ENCODE data around the gene BCAS4.
"Not testable (repeated sequence)": the region's sequence is repeated elsewhere in the genome, so short reads cannot be mapped to it uniquely, and the experiment has no call there.

The BCAS4 gene

DNA sequence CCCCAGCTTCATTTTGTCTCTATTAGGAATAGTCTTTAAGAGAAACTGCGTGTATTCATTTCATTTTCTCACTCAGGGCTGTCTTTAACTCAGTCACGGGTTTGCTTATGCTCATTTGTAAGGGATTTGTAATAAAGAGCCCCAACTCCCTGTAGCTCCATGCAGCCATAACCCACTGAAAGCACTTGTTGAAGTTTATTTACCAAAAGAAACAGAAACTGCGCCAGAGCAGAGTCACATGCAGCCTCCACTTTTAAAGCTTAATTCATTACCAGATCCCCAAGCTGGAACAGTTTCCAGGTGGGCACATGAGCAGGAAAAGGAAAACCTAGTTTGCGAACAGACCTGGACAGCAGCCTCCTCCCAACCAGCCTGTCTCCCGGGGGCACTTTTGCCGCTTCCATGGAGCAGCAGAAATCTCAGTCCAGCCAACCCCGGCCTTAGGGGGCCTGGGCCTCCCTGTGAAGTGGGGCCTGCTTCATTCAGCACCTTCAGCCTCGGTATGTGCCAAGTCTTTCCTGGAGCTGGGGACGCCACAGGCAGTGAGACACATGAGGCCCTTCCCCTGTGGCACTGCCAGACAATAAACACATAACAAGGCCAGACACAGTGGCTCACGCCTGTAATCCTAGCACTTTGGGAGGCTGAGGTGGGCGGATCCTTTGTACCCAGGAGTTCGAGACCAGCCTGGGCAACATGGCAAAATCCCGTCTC is 4.5 kb downstream of the BCAS4 start:
- no peak for DNase-seq (ENCODE audit: low read depth)

DNA sequence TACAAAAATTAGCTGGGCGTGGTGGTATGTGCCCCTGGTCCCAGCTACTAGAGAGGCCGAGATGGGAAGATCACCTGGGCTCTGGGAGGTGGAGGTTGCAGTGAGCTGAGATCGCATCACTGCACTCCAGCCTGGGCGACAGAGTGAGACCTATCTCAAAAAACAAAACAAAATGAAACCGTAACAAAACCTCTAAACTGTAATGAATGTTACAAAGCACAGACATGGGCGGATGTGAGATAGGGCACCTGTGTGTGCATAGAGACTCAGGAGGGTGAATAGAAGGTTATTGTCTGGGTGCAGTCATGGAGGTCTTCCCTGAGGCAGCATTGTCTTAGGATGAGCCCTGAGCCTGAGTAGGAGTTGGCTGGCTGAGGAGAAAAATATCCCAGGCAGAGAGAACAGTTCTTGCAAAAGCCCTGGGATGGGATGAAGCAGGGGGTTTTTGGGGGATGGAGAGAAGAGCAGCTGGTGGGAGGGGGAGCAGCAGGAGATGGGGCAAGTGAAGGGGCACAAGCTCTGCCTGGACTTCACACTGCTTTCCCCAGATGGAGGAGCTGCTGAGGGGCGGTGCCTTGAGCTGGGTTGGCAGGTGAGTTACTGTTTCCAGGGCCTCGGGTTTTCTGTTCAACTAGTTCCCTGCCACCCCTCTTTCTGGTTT is 5.2 kb downstream of the BCAS4 start:
- DNase-seq (ENCODE audit: low read depth), result no peak

DNA sequence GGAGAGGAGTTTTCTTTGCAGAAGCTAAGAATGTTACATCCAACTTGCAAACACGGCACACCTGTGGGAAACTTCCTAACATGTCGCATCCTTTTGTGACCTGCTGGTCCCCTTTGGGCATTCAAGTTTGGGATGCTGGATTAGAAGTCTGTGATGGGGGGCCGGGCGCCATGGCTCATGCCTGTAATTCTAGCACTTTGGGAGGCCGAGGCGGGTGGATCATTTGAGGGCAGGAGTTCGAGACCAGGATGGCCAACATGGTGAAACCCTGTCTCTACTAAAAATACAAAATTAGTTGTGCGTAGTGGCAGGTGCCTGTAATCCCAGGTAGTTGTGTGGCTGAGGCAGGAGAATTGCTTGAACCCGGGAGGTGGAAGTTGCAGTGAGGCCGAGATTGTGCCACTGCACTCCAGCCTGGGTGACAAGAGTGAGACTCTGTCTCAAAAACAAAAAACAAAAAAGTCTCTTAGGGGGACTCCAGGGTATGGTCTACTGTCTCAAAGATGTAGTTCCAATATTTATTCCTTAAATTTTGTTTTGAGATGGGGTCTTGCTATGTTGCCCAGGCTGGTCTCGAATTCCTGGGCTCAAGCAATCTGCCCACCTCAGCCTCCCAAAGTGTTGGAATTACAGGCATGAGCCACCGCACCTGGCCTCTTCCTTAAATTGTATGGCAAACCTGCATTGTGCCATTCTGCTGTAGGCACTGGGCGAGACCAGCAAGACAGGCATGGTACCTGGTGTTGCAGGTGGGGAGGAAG is 6.3 kb downstream of the BCAS4 start:
- DNase-seq (ENCODE audit: low read depth), result not testable (repeated sequence)

- no peak for DNase-seq (ENCODE audit: low read depth)
Measured at GRCh38 chr20:50801747-50802125, 6.9 kb downstream of the BCAS4 start.

DNA sequence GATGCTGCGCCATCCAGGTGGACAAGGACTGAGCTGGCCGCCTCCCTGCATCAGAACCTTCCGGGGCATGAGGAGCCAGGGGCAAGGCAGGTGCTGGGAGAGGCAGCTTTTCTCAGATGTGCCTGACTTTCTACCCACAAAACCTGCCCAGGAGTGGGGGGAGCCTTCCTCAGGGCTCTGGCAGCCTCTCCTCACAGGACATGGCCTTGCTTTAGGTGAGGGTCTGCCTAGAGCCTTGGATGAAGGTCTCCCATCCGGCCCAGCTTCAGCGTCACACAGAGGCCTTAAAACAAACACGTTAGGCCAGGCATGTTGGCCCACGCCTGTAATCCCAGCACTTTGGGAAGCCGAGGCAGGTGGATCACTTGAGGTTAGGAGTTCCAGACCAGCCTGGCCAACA is 7.4 kb downstream of the BCAS4 start:
- no peak for DNase-seq (ENCODE audit: low read depth)

DNA sequence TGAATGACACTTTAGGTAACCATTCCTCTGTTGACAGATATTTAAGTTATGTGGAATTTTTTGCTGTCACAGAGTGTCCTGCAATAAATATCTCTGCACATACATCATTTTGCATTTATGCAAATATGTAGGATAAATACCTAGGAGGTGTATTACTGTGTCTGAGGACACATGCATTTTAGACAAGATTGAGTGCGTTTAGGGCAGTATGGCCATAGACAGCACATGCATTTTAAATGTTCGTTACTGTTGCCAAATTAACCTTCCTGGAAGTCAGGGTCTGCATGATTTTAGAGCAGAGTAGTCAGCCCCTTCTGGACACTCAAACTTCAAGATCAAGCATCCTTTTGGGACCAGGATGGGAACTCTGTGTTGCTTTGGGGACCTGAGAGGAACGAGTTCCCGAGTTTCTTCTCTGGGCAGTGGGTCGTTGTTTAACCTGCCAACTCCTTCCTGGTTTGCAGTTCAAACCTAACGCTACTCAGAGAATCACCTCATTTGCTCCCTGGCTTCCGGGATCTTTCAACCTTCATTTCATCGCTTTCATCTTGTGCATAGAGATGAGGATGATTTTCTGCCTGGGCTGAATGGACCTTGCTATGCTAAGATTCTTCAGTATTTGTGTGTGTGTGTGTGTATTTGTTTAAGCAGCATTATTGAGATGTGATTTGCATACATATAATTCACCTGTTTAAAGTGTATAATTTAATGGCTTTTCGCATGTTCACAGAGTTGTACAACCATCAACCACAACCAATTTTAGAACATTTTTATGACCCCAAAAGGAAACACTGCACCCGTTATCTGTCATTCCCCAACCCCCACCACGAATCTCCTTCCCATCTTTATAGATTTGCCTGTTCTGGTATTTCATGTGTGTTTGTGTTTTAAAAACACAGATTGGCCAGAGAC is 9.8 kb downstream of the BCAS4 start:
- DNase-seq (ENCODE audit: low read depth), result no peak

GRCh38 chr20:50805349-50805684 is 10.5 kb downstream of the BCAS4 start:
- DNase-seq (ENCODE audit: low read depth), result no peak

DNA sequence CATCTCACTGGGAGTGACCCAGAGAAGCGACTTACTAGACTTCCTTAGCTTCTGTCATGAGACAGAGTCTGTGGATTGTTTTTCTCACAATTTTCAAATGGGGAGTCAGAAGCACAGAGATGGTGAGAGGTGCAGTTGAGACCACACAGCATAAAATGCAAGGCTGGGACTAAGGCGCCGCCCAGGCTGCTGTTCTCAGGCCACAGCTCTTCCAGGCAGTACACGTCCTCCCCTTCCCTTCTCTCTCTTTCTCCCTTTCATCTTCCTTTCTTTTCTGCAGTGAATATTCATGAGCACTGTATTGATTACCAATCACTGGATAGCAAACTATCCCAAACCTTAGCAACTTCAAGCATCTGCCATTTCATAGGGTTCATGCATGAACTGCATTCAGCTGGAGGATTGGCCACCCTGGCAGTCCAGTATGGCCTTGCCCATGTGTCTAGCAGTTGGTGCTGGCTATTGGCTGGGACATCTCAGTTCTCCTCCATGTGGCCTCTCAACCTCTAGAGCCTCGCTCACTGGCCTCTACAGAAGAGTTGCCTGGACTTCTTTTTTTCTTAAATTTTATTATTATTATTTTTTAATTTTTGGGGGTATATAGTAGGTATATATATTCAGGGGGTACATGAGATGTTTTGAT is 11.4 kb downstream of the BCAS4 start:
- DNase-seq (ENCODE audit: low read depth), result no peak

DNA sequence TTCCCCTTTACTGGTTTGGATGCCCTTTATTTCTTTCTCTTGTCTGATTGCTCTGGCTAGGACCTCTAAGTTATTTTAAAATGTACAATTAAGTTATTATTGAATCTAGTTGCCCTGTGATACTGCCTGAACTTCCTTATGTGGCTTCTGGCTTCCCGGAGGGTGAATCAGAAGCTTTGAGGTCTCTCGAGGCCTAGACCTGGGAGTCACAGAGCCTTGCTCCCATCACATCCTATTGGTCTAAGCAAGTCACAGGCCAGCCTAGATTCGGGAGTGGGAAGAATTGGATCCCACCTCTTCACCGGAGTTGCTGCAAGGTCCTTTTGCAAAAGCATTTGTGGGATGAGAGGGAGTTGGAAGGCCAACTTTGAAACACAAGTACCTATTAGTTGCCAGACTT is 15.2 kb downstream of the BCAS4 start:
- no peak for DNase-seq (ENCODE audit: low read depth)

- DNase-seq (ENCODE audit: low read depth), result no peak
Measured at GRCh38 chr20:50810842-50811241, 16.0 kb downstream of the BCAS4 start.

DNA sequence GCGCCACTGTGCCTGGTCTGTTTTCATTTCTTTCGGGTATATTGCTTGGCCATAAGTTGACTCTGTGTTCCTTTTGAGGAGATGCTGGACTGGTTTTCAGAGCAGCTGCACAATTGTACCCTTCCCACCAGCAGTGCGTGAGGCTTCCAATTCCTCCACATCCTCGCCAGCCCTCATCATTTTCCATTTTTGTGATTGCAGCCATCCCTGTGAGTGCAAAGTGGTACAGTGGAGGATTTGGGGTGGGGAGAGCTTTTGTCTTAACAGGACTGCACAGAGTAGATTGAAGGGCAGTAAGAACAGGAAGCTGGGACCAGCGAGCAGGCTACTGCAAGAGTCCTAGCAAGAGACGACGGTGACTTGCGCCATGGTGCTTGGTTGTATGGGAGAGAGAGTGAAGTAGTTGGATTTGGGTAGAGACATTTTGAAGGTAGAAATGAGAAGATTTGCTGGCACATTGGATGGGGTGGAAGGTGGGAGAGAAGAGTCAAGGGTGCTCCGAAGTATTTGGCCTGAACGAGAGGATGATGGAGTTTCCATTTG is 18.3 kb downstream of the BCAS4 start:
- DNase-seq (ENCODE audit: low read depth), result no peak

GRCh38 chr20:50813801-50814200 is 18.9 kb downstream of the BCAS4 start:
- no peak for DNase-seq (ENCODE audit: low read depth)

- DNase-seq (ENCODE audit: low read depth), result no peak
Measured at GRCh38 chr20:50814438-50815161, 19.7 kb downstream of the BCAS4 start.

DNA sequence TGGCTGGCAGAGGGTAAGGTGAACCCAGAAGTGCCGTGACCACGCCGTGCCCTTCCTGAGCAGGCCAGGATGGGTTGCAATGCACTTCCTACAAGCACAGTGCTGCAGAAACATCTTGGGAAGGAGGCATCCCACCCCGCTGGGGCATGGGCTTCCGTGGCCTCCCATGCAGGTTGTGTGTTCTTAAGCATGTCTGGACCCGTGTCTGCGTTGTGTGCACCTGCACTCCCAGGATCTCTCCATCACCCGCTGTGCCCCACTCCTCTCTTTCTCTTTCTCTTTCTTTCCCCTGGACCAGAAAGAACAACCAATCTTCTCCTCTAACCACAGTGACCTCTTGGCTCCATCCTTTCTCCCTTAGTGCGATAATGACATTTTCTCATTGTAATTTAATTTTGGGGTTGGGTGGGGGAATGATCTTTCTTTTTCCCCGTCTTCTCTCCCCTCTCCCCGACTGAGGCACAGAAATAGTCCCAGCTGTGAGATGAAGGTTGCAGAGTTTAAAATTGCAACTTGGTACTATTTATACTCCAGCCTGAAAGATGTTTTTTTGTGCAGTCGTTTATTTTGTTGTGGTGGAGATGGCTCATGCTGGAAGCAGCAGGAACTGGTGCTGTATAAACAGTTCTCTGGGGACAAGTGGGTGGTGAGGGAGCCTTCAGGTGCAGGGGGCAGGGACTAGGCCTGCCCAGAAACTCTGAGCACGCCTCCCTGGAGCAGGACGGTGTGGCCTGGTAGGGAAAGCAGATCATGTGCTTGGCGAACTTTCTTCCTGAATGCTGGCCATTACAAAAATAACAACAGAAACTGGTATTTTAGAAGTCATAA is 20.5 kb downstream of the BCAS4 start:
- no peak for DNase-seq (ENCODE audit: low read depth)

- no peak for DNase-seq (ENCODE audit: low read depth)
Measured at GRCh38 chr20:50817776-50818172, 22.9 kb downstream of the BCAS4 start.

DNA sequence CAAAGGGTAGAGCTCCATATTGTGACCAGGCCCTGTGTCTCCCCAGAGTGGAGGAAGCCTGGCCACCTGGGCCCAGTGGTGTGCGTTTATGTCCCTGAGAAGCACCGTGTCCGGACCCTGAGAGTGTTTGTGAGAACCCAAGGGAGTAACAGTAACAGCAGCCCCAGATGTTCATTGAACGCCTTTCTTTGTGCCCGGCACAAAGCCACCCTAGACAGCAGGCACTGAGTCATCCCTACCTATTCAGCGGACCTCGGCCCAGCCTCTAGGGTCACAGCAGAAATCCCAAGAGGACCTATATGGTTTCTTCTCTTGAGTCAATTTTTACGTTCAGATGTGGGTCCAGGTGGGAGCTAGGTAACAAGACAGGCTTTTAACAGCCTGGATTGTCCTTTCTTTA is 24.5 kb downstream of the BCAS4 start:
- no peak for DNase-seq (ENCODE audit: low read depth)

DNA sequence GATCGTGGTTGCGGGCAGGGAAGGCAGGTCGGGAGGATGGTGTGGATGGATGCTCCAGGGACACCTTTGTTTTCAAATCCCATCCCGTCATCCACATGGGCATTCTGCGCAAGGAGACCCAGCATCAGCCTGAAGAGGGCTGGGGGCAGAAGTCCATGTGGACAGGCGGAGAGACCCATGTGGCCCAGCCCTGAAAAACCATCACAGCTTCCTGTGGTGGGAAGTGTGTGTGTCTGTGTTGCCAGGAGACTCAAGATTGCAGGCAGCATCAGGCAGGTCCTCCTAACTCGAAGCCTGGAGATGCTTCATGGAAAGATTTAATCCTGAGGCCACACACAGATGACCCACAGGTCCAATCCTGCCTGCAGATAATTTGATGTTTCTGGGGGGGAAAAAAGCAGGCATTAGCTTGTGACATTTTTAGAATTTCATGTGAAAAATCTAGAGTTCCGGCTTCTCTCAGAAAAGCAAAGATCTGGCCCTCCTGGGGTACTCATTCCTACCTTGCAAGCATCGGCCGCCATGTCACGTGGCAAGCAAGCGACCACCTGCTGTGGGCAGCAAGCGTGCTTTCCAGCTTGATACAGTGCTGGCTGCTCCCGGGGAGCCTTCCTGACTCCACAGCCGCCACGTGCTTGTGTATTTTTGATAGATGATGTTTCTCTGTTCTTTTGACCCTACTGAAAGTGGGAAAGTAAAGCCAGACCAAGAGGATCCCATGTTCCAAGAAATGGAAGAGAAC is 25.8 kb downstream of the BCAS4 start:
- DNase-seq (ENCODE audit: low read depth), result no peak

- DNase-seq (ENCODE audit: low read depth), result no peak
Measured at GRCh38 chr20:50821257-50821921, 26.5 kb downstream of the BCAS4 start.

GRCh38 chr20:50821994-50822393 is 27.1 kb downstream of the BCAS4 start:
- no peak for DNase-seq (ENCODE audit: low read depth)

Measured in stimulated activated CD8-positive, alpha-beta memory T cell treated with anti-CD3 and anti-CD28 coated beads, Interleukin-12 subunit alpha, Interleukin-12 subunit beta, amount 100 ng/mL, for 4 hours (primary cell).